Fibroblast of skin of left quadriceps (primary cell): Measurements from ENCODE around the gene CCDC86.
A peak's percentile ranks its signal among the peaks of the same experiment; 100 is the strongest.

ENCODE experiments used
- DNase-seq, 2 experiments: peaks; one replicate each; pipeline ENCODE4 v3.0.0-alpha.2; 2013; ENCODE audit warnings: low read depth in 2 of 2

Gene CCDC86

DNA sequence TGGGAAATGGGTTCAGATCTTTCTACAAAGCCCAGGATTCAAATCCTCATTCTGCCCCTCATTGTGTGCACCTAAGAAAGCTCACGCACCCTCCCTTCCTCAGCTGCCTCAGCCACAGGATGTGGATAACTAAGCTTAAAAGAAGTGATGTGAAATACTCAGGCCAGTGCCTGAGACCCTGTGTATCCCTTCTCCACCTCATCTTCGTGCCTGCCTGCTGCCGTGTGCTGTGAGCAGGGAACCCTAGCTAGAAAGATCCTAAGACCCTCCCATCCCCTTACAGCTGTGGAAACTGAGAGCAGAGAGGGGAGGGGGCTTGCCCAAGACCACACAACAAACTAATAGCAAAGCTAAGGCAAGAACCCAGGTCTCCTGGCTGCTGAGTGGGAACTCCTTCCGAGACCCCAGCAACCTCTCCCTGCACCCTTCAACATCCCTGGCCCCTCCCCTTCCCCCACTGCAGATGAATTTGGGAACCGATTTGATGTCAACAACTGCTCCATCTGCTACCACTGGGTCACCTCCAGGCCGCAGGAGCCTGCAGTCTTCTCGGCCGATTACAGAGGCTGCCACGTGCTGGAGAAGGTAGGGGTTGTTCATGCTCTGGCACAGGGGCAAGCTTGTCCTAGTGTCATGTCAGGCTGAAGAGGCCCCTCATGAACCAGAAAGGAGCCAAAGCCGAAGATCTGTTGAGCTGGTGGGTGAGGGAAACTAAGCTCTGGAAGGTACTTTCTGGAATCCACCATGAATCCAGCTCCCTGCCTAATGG lies 27.0 kb downstream of the CCDC86 start:
- no peak for DNase-seq

DNA sequence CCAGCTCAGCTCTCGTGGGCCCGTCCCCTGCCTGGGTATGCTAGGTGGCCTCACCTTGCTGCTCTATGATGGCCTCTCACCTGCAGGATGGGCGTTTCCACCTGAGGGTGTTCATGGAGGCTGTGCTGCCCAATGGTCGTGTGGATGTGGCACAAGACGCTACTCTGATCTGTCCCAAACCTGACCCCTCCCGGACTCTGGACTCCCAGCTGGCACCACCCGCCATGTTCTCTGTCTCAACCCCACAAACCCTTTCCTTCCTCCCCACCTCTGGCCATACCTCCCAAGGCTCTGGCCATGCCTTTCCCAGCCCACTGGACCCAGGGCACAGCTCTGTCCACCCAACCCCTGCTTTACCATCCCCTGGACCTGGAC lies 27.5 kb downstream of the CCDC86 start:
- no peak for DNase-seq

- no peak for DNase-seq
Measured at GRCh38 chr11:60870276-60870675, 28.4 kb downstream of the CCDC86 start.

DNA sequence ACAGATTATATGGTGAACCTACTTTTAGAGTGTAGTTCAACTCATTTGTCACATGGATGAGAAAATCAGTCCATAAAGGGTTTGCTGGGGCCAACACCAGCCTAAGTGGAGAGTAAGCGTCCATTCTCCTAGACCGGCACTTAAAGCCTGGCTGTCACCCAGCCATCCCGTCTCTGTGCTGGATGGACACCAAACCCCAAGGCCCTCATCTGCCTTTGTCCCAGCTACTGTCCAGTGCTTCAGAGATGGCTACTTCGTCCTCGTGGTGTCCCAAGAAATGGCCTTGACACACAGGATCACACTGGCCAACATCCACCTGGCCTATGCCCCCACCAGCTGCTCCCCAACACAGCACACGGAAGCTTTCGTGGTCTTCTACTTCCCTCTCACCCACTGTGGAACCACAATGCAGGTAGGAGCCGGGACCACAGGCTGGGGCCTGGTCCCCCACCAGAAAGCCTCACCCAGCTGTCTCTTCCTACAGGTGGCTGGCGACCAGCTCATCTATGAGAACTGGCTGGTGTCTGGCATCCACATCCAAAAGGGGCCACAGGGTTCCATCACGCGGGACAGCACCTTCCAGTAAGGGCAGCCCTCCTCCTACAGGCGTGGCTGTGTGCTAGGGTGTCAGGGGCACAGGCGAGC lies 28.9 kb downstream of the CCDC86 start:
- no peak for DNase-seq

DNA sequence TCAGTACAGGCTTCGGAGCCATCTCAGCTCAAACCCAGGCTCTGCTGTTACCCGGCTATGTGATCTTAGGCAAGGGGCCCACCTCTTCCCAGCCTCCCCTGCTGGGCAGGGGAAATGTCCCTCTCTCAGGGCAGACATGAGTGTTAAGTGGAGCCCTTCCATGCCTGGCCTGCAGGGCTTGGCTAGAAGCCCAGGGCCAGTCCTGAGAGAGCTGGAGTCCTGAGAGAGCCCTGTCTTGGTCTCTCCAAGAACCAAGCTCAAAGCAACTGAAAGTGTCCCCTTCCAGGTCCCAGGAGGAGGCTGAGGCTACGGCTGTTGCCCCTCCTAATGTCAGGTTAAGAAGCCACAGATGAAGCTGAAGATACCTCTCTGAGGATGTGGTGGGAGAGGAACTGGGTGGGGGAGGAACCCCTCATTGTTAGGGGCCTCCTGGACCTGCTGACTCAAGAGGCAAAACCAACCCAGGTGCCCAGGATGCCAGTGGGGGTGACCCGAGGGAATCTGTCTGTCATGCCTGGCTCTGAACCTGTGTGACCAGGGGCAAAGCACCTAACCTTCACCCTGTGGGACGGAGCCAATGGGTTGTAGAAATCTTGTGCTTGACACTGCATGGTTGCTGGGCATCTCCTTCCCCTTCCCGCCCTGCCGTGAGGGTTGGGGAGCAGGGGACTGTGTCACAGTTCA lies 29.6 kb downstream of the CCDC86 start:
- no peak for DNase-seq

DNA sequence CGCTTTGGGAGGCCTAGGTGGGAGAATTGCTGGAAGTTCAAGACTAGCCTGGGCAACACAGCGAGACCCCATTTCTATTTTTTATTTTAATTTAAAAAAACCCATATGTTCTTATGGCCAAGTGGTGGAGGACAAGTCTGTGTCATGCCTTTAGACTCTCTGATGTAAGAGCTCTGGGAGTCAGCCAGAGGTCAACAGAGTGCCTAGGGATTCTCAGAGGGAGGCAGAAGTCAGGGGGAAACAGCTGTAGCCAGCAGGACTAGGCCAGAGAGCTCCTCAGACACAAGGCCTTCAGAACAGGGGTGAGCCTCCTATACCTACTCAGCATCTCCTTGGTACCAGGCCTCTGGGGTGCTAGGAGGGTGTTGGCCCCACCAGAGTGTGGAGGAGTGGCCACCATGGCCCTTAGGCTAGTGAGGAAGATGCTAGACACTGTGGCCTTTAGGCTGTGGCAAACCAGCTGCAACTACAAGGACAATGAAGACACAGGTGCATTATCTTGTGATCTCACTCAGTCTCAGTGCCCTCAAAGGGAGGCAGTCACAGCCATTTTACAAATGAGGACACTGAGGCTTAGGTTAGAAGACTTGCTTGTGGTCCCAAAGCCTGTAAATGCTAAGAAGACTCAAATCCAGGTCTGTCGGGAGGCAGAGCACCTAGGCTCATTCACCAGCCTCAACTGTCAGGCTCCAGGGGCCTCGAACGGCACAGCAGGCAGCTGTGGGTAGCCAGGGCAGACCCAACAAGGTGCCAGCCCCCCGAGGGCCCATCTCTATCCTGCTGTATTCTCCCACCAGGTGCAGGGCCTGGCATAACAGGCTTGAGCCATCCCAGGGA lies 30.4 kb downstream of the CCDC86 start:
- peak in 1 of 2 experiments; percentile 18 for DNase-seq

- DNase-seq = peak; percentile 33 to 50
Measured at GRCh38 chr11:60872961-60873524, 31.1 kb downstream of the CCDC86 start.

DNA sequence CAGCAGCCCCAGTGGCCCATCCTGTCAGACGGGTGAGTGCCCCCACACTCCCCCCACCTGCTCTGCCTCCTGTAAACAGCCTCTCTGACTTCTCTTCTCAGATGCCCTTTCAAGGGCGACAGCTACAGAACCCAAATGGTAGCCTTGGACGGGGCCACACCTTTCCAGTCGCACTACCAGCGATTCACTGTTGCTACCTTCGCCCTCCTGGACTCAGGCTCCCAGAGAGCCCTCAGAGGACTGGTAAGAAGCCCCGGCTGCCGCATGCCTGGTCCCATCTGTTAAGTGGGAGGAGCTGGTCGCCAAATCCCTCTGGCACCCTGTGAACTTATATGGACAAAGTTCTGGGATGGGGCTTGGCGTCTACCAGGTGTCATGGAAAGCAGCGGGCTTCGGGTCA lies 31.6 kb downstream of the CCDC86 start:
- DNase-seq = no peak

GRCh38 chr11:60874421-60875365 lies 32.8 kb downstream of the CCDC86 start:
- DNase-seq = no peak

DNA sequence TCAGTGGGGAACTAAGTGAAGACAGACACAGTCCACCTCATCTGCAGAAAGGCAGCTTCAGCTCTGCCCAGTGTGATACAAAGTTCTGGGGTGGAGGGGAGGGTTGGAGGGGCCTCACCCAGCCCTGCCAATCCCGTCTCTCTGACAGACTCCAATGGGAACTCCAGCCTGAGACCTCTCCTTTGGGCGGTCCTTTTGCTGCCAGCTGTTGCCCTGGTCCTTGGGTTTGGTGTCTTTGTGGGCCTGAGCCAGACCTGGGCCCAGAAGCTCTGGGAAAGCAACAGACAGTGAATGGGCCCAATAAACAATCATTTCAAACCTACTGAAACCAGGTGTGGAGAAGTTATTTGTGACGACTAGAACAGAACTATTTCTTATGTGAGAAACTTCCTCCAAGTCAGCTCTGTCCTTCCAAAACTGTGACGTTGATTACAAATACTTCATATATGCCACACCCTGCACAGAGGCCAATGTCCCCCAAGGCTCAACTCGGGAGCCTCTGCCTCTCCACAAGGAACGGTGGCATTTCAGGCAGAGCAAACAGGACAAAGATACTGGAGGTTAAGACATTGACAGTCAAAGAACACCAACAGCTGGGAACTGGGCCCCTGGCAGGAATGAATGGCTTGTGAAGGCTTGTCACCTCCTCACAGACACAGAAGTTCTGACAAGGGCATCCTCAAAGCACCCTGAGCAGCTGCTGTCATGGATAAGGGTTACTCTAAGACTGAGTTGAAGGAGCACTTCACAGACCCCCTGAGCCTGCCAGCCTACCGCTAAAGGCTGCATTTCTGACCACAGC lies 33.7 kb downstream of the CCDC86 start:
- DNase-seq = no peak

DNA sequence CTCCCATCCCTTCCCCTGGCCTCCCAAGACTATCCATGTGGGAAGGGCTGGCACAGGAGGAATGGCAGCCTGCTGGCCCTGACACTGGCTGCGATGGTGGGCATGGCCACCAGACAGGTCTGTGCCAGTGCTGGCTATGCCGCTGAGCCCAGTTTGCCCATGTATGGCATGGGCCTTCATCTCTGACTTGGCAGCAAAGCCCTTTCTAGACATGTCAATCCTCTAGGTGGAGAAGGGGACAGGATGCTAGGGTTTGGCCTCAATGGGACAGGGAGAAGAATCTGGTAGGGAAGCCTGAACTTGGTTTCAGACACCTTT lies 34.2 kb downstream of the CCDC86 start:
- DNase-seq = no peak

GRCh38 chr11:60878245-60879101 lies 36.6 kb downstream of the CCDC86 start:
- no peak for DNase-seq

- no peak for DNase-seq
Measured at GRCh38 chr11:60879104-60879503, 37.2 kb downstream of the CCDC86 start.

- no peak for DNase-seq
Measured at GRCh38 chr11:60879971-60880588, 38.2 kb downstream of the CCDC86 start.

GRCh38 chr11:60880643-60881282 lies 38.9 kb downstream of the CCDC86 start:
- DNase-seq = no peak

- no peak for DNase-seq
Measured at GRCh38 chr11:60887556-60887955, 45.6 kb downstream of the CCDC86 start.

- DNase-seq = no peak
Measured at GRCh38 chr11:60889869-60890311, 48.0 kb downstream of the CCDC86 start.

DNA sequence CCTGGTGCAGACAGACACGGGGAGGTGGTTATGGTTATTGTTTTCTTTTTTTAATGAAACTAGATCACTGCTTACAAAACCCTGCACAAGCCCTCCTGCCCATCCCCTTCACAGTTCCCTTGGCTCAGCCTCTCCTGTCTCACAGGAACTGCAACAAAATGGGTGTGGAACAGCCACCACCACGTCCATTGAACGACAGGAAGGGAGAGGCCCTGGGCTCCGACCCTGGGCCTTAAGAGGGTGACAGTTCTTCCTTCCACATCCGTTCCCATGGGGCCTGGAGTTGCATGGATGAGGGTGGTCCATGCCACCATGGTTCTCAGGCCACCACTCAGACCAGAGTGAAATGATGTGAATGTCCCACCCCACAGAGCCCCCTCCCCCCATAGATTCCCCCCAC lies 48.8 kb downstream of the CCDC86 start:
- no peak for DNase-seq
